ENCODE results near the gene NCAPD3. TPM values are rescaled to one million over a fixed set of nuclear protein-coding genes. Genes with fewer than 3 reads are reported as not detected.
"Not testable (repeated sequence)": the region's sequence is repeated elsewhere in the genome, so short reads cannot be mapped to it uniquely, and the experiment has no call there.

NCAPD3 gene
- total RNA-seq, 2 donors from 2014 or later, result 77.5 to 103 TPM

DNA sequence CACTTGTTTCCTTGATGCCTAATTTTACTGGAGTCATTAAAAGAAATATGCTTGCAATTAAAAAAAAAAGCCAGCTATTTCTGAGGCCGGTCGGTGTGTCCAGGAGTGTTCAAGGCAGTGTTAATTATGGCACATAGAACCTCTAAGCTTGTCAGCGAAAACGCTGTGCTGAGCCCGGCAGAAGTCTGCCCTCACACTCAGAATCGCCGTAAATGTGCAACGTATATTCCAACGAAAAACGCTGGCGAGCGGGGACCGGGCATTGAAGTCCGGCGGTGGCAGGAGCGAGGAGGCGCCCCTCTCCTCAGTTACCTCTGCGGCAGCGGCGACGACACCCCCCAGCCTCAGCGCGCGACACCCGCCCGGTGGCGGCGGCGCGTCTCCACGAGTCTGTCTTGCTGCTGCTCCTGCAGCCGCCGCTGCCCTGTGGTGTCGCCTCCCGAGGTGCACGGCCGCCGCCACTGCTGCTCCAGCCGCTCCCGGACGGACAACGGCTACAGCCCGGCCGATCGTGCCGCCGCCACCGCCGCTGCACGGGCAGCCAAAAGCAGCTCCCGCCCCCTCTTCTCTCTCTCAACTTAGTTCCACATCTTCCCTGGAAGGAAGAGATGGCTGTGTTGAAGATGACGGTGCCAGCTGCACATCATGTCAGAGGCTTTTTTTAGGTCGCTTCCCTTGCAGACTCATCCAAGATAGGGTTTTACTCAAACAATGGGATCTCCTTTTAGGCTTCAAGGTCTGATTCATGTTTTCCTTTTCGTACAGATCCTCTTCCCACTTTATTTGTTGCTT, 98.9 kb downstream of the NCAPD3 start:
- Mint-ChIP-seq H3K27ac (no peak overlapping the region), H3K4me1 (no peaks in the 10 kb centered on the region), H3K4me3 (peak overlapping the region; percentile 25), H3K36me3 (ENCODE audit: low read depth) (peaks cover 7% of the 10 kb centered on the region), H3K9me3 (no peaks in the 10 kb centered on the region), H3K27me3 (peaks cover 26% of the 10 kb centered on the region)
- no peak for ATAC-seq (replicated peaks)

DNA sequence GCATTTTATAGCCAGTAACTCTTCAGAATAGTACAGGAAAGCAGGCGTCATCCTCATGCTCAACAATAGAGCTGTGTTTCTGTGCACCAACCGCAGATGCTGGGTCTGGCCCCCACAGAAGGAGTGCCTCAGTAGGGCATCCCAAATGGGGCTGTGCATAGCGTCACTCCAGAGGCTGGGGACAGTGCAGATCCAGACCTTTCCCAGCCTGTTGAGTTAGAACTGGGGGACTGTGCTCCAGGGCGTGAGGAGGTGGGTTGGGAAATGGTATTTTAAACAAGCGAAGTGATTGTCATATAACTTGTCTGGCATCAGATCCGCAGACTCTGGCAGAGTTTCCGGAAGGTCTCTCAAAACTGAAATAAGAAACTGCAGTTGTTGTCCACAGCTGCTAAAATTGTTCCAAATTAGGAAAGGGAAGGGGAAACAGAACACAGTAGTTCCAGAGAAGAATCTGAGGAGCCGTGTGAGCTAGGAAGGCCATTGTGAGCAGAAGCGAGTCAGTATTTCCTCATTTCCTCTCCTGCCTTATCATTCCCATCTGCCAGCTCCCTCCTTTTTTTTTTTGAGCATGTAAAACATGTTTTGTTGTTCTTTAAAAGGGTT, 102.7 kb downstream of the NCAPD3 start:
- Mint-ChIP-seq H3K27ac (no peak overlapping the region), H3K4me3 (no peak overlapping the region), H3K9me3 (no peaks in the 10 kb centered on the region), H3K36me3 (ENCODE audit: low read depth) (peaks cover 7% of the 10 kb centered on the region), H3K27me3 (peaks cover 26% of the 10 kb centered on the region), H3K4me1 (peaks cover 5% of the 10 kb centered on the region)
- ATAC-seq (replicated peaks), result no peak

DNA sequence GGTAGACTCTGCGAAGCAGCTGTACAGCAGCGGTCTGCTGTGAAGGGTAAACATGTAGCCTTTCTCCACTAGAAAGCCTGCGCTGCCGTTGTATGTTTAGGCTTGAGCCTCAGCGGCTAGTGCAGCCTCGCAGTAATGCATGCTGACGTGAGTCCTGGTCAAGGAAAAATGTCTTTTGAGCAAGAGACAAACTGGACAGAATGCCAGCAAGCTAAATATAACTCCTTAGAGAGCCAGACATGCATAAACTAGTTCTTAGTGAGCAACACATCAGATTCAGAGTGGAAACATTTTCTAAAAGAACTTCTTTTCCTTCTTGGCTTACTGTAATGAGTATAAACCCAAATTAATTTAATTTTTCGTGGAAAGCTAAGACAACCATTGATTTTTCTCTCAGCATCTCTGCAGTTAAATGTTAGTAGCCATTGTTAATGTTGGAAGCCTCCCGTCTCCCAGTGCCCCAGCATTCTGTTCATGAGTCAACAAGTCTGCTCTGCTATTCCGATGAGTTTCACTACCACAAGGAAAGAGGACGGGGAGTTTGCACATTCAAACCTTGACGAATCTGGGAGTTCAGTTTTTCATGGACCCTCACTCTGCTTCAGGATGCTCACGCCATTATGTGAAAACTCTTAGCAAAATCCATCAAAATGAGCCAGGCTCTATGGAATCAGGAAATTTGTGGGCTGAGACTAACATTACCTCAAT, 103.5 kb downstream of the NCAPD3 start:
- Mint-ChIP-seq H3K27ac (no peak overlapping the region), H3K27me3 (peaks cover 20% of the 10 kb centered on the region), H3K4me1 (peaks cover 5% of the 10 kb centered on the region), H3K36me3 (ENCODE audit: low read depth) (peaks cover 7% of the 10 kb centered on the region), H3K9me3 (no peaks in the 10 kb centered on the region), H3K4me3 (no peak overlapping the region)
- no peak for ATAC-seq (replicated peaks)

DNA sequence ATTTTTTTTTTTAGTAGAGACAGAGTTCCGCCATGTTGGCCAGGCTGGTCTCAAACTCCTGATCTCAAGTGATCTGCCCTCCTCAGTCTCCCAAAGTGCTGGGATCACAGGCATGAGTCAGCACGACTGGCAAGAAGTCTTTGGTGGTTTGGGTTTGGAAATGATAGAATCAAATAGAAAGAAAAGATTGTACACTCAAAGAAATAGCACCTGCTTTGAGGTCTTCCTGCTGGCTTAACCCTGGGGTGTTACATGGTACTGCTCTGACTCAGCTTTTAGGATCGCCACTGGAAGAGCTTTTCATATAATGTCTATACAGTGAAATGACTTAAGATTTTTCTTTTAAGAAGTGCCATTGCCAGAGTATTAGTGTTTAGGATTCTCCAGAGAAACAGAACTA, 104.7 kb downstream of the NCAPD3 start:
- Mint-ChIP-seq H3K27ac (no peak overlapping the region), H3K4me3 (no peak overlapping the region)

DNA sequence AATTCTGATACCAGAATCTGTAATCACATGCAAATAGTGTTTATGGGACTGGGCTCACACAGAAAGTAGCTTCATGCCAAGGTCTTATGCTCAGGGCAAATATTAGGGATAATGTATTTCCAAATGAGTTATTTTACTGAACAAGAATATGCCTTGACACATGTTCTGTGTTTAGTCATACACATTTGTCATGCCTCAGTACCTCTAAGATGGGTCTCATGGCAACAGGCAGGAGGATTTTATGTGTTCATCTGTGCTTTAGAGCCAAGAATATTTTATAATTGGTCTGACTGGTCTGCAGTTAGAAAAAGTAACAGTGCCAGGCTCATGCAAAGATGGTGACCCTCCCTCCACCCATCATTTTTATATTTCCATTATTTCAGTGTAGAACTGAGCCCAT, 105.8 kb downstream of the NCAPD3 start:
- Mint-ChIP-seq H3K27me3 (peaks cover 4% of the 10 kb centered on the region), H3K9me3 (no peaks in the 10 kb centered on the region), H3K27ac (no peak overlapping the region), H3K4me3 (no peak overlapping the region), H3K4me1 (peaks cover 5% of the 10 kb centered on the region), H3K36me3 (ENCODE audit: low read depth) (no peaks in the 10 kb centered on the region)
- ATAC-seq (replicated peaks), result no peak

More for the DNA sequence above, 104.7 kb downstream of the NCAPD3 start:
- H3K36me3 Mint-ChIP-seq (ENCODE audit: low read depth), result peaks cover 6% of the 10 kb centered on the region
- H3K4me1 Mint-ChIP-seq, result peaks cover 5% of the 10 kb centered on the region
- H3K27me3 Mint-ChIP-seq, result peaks cover 13% of the 10 kb centered on the region
- no peaks in the 10 kb centered on the region for H3K9me3 Mint-ChIP-seq
- peak; percentile 62 for ATAC-seq (replicated peaks)

DNA sequence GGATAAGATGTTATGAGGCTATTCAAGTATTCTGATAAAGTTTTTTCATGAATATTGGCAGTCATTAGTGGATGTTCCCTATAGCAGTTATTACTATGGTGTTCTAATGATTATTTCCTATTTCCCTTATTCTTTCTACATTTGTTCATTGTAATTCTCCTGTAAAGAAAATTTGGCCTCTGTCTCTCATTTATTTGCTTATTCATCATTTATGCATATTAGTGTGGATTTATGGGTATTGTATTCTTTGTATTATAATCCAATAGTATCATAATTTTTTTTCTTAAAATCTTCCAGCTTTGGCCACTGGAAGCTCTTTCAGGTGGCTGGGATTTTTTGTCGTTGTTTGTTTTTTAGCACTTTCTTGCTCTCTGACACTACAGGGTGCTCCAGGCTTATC, 107.6 kb downstream of the NCAPD3 start:
- H3K27ac Mint-ChIP-seq, result no peak overlapping the region
- peaks cover 8% of the 10 kb centered on the region for H3K36me3 Mint-ChIP-seq (ENCODE audit: low read depth)
- no peak for ATAC-seq (replicated peaks)
- H3K9me3 Mint-ChIP-seq, result no peaks in the 10 kb centered on the region
- peaks cover 5% of the 10 kb centered on the region for H3K4me1 Mint-ChIP-seq
- H3K4me3 Mint-ChIP-seq, result no peak overlapping the region
- H3K27me3 Mint-ChIP-seq, result no peaks in the 10 kb centered on the region

DNA sequence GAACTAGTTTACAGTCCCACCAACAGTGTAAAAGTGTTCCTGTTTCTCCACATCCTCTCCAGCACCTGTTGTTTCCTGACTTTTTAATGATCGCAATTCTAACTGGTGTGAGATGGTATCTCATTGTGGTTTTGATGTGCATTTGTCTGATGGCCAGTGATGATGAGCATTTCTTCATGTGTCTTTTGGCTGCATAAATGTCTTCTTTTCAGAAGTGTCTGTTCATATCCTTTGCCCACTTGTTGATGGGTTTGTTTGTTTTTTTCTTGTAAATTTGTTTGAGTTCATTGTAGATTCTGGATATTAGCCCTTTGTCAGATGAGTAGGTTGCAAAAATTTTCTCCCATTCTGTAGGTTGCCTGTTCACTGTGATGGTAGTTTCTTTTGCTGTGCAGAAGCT, 110.0 kb downstream of the NCAPD3 start:
- H3K4me3 Mint-ChIP-seq; H3K27me3 Mint-ChIP-seq; H3K9me3 Mint-ChIP-seq; H3K4me1 Mint-ChIP-seq; H3K36me3 Mint-ChIP-seq (ENCODE audit: low read depth); H3K27ac Mint-ChIP-seq; ATAC-seq (replicated peaks): not testable (repeated sequence)

DNA sequence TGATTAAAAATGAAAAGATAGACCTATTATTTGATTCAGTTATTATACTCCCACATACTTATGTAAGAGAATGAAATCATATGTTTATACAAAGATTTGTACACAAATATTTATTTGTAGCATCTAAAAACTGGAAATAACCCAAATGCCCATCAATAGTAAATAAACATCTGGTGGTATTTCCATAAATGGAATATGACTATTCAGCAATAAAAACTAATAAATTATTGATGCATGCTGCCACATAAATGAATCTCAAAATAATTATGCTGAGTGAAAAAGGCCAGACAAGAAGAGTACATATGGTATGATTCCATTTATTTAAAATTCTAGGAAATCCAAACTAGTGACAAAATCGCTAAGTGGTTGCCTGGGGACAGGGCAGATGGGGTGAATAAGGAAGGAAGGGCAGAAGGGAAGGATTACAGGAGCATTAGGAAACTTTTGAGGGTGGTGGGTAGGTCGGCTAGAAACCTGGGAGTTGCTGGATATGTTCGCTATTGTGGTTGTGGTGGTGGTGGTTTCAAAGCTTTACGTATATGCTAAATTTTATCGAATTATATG, 113.4 kb downstream of the NCAPD3 start:
- H3K36me3 Mint-ChIP-seq (ENCODE audit: low read depth), result peaks cover 10% of the 10 kb centered on the region
- H3K4me3 Mint-ChIP-seq, result no peak overlapping the region
- ATAC-seq (replicated peaks), result no peak
- peaks cover 3% of the 10 kb centered on the region for H3K9me3 Mint-ChIP-seq
- H3K27me3 Mint-ChIP-seq, result no peaks in the 10 kb centered on the region
- no peak overlapping the region for H3K27ac Mint-ChIP-seq
- H3K4me1 Mint-ChIP-seq, result no peaks in the 10 kb centered on the region

Other genes with a start within 250 kb of the NCAPD3 start
- gene JAM3, start 154.9 kb downstream of the NCAPD3 start, total RNA-seq, result 10 to 100 TPM in 1 of 2 donors, 1 to 10 TPM in 1; 7.6 to 26.2 TPM
- gene VPS26B, start 704 bp upstream of the NCAPD3 start, total RNA-seq, result 10 to 100 TPM; 36.6 to 40.7 TPM
- gene THYN1, start 29.4 kb upstream of the NCAPD3 start, total RNA-seq, result 10 to 100 TPM; 72.7 to 81.0 TPM
- gene ACAD8, start 29.6 kb upstream of the NCAPD3 start, total RNA-seq, result 10 to 100 TPM; 22.8 to 23.7 TPM
- 10 to 100 TPM; 10.9 to 15.7 TPM for gene GLB1L3, start 52.4 kb upstream of the NCAPD3 start, total RNA-seq
- gene GLB1L2, start 108.0 kb upstream of the NCAPD3 start, total RNA-seq, result 1 to 10 TPM; 2.0 to 4.0 TPM
- gene B3GAT1, start 188.3 kb upstream of the NCAPD3 start, total RNA-seq, result under 1 TPM; 0.16 to 0.17 TPM

Data from activated T-helper 17 cell treated with anti-CD3 and anti-CD28 coated beads, Interleukin-2, amount 50 U/mL, for 72 hours (primary cell).